Fibroblast of mammary gland (primary cell): ENCODE data around the gene SUMF1.

Source experiments
- DNase-seq: peaks from one replicate; pipeline ENCODE4 v3.0.0-alpha.2; 2010; ENCODE audit warnings: low read depth
- H3K4me3 ChIP-seq: 2 replicates; pipeline ENCODE4 v1.5.1; 2011; ENCODE audit warnings: low read depth, mild to moderate bottlenecking, low read length, moderate library complexity; ENCODE audit not compliant: control insufficient read depth
- TF ChIP-seq, protein P1 (sequence below): conservative IDR thresholded peaks from 2 replicates; pipeline ENCODE4 v1.5.1; 2011; ENCODE audit warnings: low read depth, low read length, inconsistent platforms; ENCODE audit not compliant: control insufficient read depth, insufficient read depth

Gene SUMF1

DNA sequence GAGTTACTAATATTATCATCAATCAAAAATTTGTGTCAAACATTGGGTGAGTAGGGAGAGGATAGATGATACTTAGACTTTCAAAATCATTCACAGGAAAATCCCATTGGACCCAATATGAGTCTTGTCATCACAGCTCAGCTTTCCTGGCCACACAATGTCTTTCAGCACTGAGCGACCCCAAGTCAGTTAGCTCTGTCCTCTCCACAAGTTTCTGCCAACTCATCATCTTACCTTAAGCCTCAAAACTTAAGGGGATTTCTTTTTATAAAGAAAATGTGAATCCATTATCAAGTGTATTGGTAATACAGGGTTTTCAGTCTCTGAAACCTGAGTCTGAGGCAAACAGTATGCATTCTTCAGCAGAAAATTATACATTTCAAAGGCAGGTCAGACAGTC, 55.8 kb downstream of the SUMF1 start:
- no peak overlapping the region for H3K4me3 ChIP-seq
- TF ChIP-seq, protein P1, sequence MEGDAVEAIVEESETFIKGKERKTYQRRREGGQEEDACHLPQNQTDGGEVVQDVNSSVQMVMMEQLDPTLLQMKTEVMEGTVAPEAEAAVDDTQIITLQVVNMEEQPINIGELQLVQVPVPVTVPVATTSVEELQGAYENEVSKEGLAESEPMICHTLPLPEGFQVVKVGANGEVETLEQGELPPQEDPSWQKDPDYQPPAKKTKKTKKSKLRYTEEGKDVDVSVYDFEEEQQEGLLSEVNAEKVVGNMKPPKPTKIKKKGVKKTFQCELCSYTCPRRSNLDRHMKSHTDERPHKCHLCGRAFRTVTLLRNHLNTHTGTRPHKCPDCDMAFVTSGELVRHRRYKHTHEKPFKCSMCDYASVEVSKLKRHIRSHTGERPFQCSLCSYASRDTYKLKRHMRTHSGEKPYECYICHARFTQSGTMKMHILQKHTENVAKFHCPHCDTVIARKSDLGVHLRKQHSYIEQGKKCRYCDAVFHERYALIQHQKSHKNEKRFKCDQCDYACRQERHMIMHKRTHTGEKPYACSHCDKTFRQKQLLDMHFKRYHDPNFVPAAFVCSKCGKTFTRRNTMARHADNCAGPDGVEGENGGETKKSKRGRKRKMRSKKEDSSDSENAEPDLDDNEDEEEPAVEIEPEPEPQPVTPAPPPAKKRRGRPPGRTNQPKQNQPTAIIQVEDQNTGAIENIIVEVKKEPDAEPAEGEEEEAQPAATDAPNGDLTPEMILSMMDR = no peak
- DNase-seq = no peak

DNA sequence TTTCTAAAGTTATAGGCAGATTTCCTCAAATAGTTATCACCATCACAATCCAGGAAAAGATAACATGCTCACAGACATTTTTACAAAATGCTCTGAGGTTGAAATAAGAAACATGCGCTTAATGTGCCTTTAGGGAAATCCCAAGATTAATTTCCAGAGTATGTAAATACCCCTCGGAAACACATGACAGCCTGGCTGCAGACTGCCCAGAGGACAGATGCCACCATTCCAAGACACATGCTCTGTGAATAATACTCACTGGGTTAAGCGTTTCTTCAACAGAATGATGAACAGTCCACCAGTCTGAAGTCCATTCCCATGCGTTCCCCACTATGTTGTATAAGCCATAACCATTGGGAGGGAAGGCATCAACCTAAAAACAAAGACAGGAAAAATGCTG, 56.5 kb downstream of the SUMF1 start:
- no peak overlapping the region for H3K4me3 ChIP-seq
- TF ChIP-seq, protein P1 = no peak
- no peak for DNase-seq

- TF ChIP-seq, protein P1 = no peak
- H3K4me3 ChIP-seq = no peak overlapping the region
- DNase-seq = no peak
Measured at GRCh38 chr3:4409971-4410573, 57.0 kb downstream of the SUMF1 start.

DNA sequence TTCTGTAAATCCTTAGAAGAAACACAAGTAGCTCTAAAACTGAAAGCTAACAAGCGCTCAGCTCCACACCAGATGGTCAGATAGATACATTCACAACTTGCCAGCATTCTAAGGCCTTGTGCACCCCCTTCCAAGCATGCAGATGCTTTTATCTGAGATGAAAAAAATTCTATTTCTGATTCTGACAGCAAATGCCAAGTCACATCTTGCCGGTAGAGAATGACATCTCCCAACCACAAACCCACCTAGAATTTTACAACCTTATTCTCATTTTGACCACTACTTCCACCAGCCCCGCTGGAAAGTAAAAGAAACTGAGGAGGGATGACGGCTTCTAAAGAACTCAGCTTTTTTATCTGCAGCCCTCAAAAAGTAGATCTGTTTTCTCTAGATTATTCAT, 57.7 kb downstream of the SUMF1 start:
- no peak overlapping the region for H3K4me3 ChIP-seq
- TF ChIP-seq, protein P1 = no peak
- DNase-seq = no peak

- TF ChIP-seq, protein P1 = no peak
- no peak overlapping the region for H3K4me3 ChIP-seq
- no peak for DNase-seq
Measured at GRCh38 chr3:4408958-4409357, 58.1 kb downstream of the SUMF1 start.

GRCh38 chr3:4407941-4408340, 59.1 kb downstream of the SUMF1 start:
- DNase-seq = no peak

More at GRCh38 chr3:4407941-4408340, 59.1 kb downstream of the SUMF1 start:
- TF ChIP-seq, protein P1 = no peak
- H3K4me3 ChIP-seq = no peak overlapping the region
